ENCODE measurements around the gene NCCRP1. TPM values are rescaled to one million over a fixed set of nuclear protein-coding genes. Genes with fewer than 3 reads are reported as not detected.

Gene NCCRP1
- total RNA-seq, 2 experiments from 2014 or later: not detected

DNA sequence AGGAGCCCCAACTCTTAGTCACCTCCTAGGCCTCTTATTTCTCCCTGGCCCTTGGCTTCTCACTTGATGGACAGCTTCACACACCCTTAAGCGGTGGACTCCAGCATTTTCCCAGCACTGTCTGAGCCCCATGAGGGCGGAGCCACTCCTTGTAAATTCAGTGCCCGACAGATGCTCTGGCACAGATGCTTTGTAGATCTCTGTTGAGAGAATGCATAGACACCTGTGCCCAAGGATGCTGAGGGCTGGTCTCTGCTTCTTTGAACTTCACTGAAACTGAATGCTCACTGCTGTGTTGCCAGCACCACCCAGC lies 4.0 kb downstream of the NCCRP1 start:
- no peak for DNase-seq
- H3K36me3 ChIP-seq (ENCODE audit: insufficient read depth, low read length): no peaks in the 10 kb centered on the region
- no peak overlapping the region for H3K4me3 ChIP-seq (ENCODE audit: low read length)
- ATAC-seq (ENCODE audit: poor library complexity): no peak
- H3K27ac ChIP-seq (ENCODE audit: low read depth in 1 of 2, low read length in 2 of 2): no peak overlapping the region
- intact Hi-C loops (cut with DNase I, micrococcal nuclease): no loop called here
- Mint-ChIP-seq H3K27ac (no peak overlapping the region), H3K4me1 (ENCODE audit: low read depth) (peaks cover 15% of the 10 kb centered on the region), H3K9me3 (no peaks in the 10 kb centered on the region), H3K4me3 (no peak overlapping the region), H3K36me3 (ENCODE audit: low read depth) (no peaks in the 10 kb centered on the region), H3K27me3 (peaks cover 82% of the 10 kb centered on the region)
- no peak for TF ChIP-seq CTCF (IDR thresholded peaks at IDR 0.05)
- peaks cover 45 to 75% of the 10 kb centered on the region in 2 experiments for H3K27me3 ChIP-seq (ENCODE audit: control insufficient read depth in 1 of 2, insufficient read depth in 2 of 2, low read length in 2 of 2)
- peaks cover 16% of the 10 kb centered on the region for H3K4me1 ChIP-seq (ENCODE audit: insufficient read depth, low read length)
- ChIA-PET CTCF (no interaction called here), POLR2A (no interaction called here)
- H3K9me3 ChIP-seq (ENCODE audit: control insufficient read depth in 1 of 2, insufficient read depth in 1 of 2, low read length in 2 of 2): peaks cover 0 to 15% of the 10 kb centered on the region in 2 experiments

- POLR2A ChIA-PET: no interaction called here
- Mint-ChIP-seq H3K36me3 (ENCODE audit: low read depth) (no peaks in the 10 kb centered on the region), H3K4me3 (no peak overlapping the region), H3K9me3 (no peaks in the 10 kb centered on the region), H3K4me1 (ENCODE audit: low read depth) (no peaks in the 10 kb centered on the region), H3K27ac (no peak overlapping the region), H3K27me3 (peaks cover 64% of the 10 kb centered on the region)
- no peak overlapping the region for H3K4me3 ChIP-seq (ENCODE audit: low read length)
- intact Hi-C loops (cut with DNase I, micrococcal nuclease): no loop called here
- peaks cover 32 to 54% of the 10 kb centered on the region in 2 experiments for H3K27me3 ChIP-seq (ENCODE audit: control insufficient read depth in 1 of 2, insufficient read depth in 2 of 2, low read length in 2 of 2)
- TF ChIP-seq CTCF (IDR thresholded peaks at IDR 0.05): no peak
- H3K36me3 ChIP-seq (ENCODE audit: insufficient read depth, low read length): no peaks in the 10 kb centered on the region
- no peak for ATAC-seq (ENCODE audit: poor library complexity)
- no peaks in the 10 kb centered on the region for H3K4me1 ChIP-seq (ENCODE audit: insufficient read depth, low read length)
- H3K9me3 ChIP-seq (ENCODE audit: control insufficient read depth in 1 of 2, insufficient read depth in 1 of 2, low read length in 2 of 2): peaks cover 0 to 5% of the 10 kb centered on the region in 2 experiments
- CTCF ChIA-PET: no interaction called here
- no peak for DNase-seq
- no peak overlapping the region for H3K27ac ChIP-seq (ENCODE audit: low read depth in 1 of 2, low read length in 2 of 2)
Measured at GRCh38 chr19:39202998-39203355, 6.2 kb downstream of the NCCRP1 start.

GRCh38 chr19:39203372-39204341 lies 6.9 kb downstream of the NCCRP1 start, which contains the start of gene SYCN:
SYCN (minus strand) TSS chr19:39204263; CDS start chr19:39204254, 9 bp downstream.
- Mint-ChIP-seq H3K27me3 (peaks cover 57% of the 10 kb centered on the region), H3K4me1 (ENCODE audit: low read depth) (no peaks in the 10 kb centered on the region), H3K27ac (no peak within 1 kb of the TSS), H3K9me3 (no peaks in the 10 kb centered on the region), H3K36me3 (ENCODE audit: low read depth) (no peaks in the 10 kb centered on the region), H3K4me3 (no peak within 1 kb of the TSS)
- DNase-seq: no peak
- H3K9me3 ChIP-seq (ENCODE audit: control insufficient read depth in 1 of 2, insufficient read depth in 1 of 2, low read length in 2 of 2): peaks cover 0 to 5% of the 10 kb centered on the region in 2 experiments
- ChIA-PET POLR2A (no interaction called here), CTCF (no interaction called here)
- intact Hi-C loops (cut with DNase I, micrococcal nuclease): no loop called here
- H3K36me3 ChIP-seq (ENCODE audit: insufficient read depth, low read length): no peaks in the 10 kb centered on the region
- TF ChIP-seq CTCF (IDR thresholded peaks at IDR 0.05): no peak
- H3K4me3 ChIP-seq (ENCODE audit: low read length): no peak within 1 kb of the TSS
- ATAC-seq (ENCODE audit: poor library complexity): no peak
- no peaks in the 10 kb centered on the region for H3K4me1 ChIP-seq (ENCODE audit: insufficient read depth, low read length)
- peaks cover 27 to 51% of the 10 kb centered on the region in 2 experiments for H3K27me3 ChIP-seq (ENCODE audit: control insufficient read depth in 1 of 2, insufficient read depth in 2 of 2, low read length in 2 of 2)
- no peak within 1 kb of the TSS for H3K27ac ChIP-seq (ENCODE audit: low read depth in 1 of 2, low read length in 2 of 2)

All from CD4-positive, alpha-beta T cell (primary cell).